Measurements from ENCODE around the gene FAM180A.
A peak's percentile ranks its signal among the peaks of the same experiment; 100 is the strongest.
"Not testable (repeated sequence)": the region's sequence is repeated elsewhere in the genome, so short reads cannot be mapped to it uniquely, and the experiment has no call there.

Gene FAM180A

DNA sequence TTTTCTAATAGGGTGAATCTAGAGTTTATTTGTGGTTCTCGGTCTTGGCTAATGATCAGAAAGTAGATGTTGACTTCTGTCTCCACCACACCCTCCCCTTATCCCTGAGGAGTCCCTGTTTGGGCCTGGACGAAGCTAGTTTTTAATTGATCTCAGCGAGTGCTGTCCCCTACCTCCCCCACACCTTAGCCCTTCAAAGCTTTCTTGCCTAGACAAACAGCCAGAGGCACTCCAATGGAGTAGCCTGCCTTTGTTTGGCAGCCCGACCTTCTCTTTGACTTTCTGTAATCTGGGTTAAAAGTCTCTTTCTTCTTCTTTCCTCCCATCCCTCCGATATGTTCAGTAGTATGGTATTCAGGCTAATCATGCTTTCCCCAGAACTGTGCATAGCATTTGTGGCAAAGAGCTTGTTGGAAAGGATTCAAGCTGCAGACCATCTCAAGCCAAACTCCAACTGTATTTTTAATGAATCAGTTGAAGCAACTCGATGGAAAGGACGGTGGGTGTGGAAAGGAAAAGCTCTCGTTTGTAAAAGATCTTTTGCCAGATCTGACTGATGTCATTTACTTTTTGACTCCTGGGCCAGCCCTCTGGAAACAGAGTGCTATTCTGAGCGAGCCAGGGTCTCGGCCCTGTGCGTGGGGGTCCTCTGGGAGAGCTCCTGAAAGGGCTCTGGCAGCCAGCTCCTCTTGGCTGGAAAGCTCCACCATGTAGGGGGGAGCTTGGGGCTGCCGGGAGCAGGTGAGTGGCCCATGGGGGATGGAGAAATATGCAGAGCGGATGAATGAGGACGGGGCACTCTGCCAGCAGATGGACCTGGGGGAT lies 4.5 kb downstream of the FAM180A start:
- Histone ChIP-seq H3K9ac (ENCODE audit: low read length in 5 of 5) (no peak overlapping the region), H3K9me3 (ENCODE audit: control insufficient read depth in 5 of 5, low read length in 5 of 5) (no peaks in the 10 kb centered on the region), H3K27me3 (ENCODE audit: control insufficient read depth in 5 of 5, insufficient read depth in 4 of 5, low read length in 5 of 5) (no peaks in the 10 kb centered on the region), H3K4me1 (ENCODE audit: control insufficient read depth in 5 of 5, insufficient read depth in 5 of 5, low read length in 5 of 5) (peaks cover 0 to 22% (median 14%) of the 10 kb centered on the region in 5 donors), H3K4me3 (ENCODE audit: low read depth in 1 of 5, low read length in 5 of 5) (peak overlapping the region in 1 of 5 donors; percentile 12), H3K27ac (ENCODE audit: low read depth, low read length) (peak overlapping the region; percentile 37), H3K36me3 (ENCODE audit: control insufficient read depth in 5 of 5, insufficient read depth in 5 of 5, low read length in 5 of 5) (no peaks in the 10 kb centered on the region)

- H3K4me3 ChIP-seq (ENCODE audit: low read depth in 1 of 5, low read length in 5 of 5): no peak overlapping the region
- peaks cover 0 to 13% (median 9%) of the 10 kb centered on the region in 5 donors for H3K4me1 ChIP-seq (ENCODE audit: control insufficient read depth in 5 of 5, insufficient read depth in 5 of 5, low read length in 5 of 5)
- no peak overlapping the region for H3K27ac ChIP-seq (ENCODE audit: low read depth, low read length)
- H3K9ac ChIP-seq (ENCODE audit: low read length in 5 of 5): no peak overlapping the region
- no peaks in the 10 kb centered on the region for H3K9me3 ChIP-seq (ENCODE audit: control insufficient read depth in 5 of 5, low read length in 5 of 5)
- H3K27me3 ChIP-seq (ENCODE audit: control insufficient read depth in 5 of 5, insufficient read depth in 4 of 5, low read length in 5 of 5): no peaks in the 10 kb centered on the region
- H3K36me3 ChIP-seq (ENCODE audit: control insufficient read depth in 5 of 5, insufficient read depth in 5 of 5, low read length in 5 of 5): no peaks in the 10 kb centered on the region
Measured at GRCh38 chr7:135742371-135742770, 6.2 kb downstream of the FAM180A start.

- no peak overlapping the region for H3K9ac ChIP-seq (ENCODE audit: low read length in 5 of 5)
- no peak overlapping the region for H3K27ac ChIP-seq (ENCODE audit: low read depth, low read length)
- no peak overlapping the region for H3K4me3 ChIP-seq (ENCODE audit: low read depth in 1 of 5, low read length in 5 of 5)
- no peaks in the 10 kb centered on the region for H3K36me3 ChIP-seq (ENCODE audit: control insufficient read depth in 5 of 5, insufficient read depth in 5 of 5, low read length in 5 of 5)
- no peaks in the 10 kb centered on the region for H3K27me3 ChIP-seq (ENCODE audit: control insufficient read depth in 5 of 5, insufficient read depth in 4 of 5, low read length in 5 of 5)
- no peaks in the 10 kb centered on the region for H3K9me3 ChIP-seq (ENCODE audit: control insufficient read depth in 5 of 5, low read length in 5 of 5)
- H3K4me1 ChIP-seq (ENCODE audit: control insufficient read depth in 5 of 5, insufficient read depth in 5 of 5, low read length in 5 of 5): peaks cover 0 to 13% (median 9%) of the 10 kb centered on the region in 5 donors
Measured at GRCh38 chr7:135741905-135742304, 6.7 kb downstream of the FAM180A start.

DNA sequence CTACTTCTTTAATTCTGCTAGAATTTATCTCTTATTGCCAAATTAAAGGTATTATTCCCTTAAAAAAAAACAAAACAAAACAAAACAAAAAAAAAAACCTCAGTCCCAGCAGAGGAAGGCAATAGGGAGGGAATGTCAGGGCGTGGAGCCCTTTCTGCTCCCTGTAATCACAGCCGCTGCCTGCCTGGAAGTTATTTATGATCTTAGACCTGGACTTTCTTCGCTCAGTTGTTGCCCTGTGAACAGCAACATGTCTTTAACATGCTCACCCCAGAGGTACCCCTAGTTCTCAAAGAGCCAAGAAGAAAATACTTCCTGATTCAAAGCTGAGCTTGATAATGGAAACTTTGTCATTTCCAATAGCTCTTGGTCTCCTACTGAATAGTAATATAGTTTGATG lies 7.7 kb downstream of the FAM180A start:
- no peaks in the 10 kb centered on the region for H3K27me3 ChIP-seq (ENCODE audit: control insufficient read depth in 5 of 5, insufficient read depth in 4 of 5, low read length in 5 of 5)
- H3K27ac ChIP-seq (ENCODE audit: low read depth, low read length): no peak overlapping the region
- no peak overlapping the region for H3K9ac ChIP-seq (ENCODE audit: low read length in 5 of 5)
- peaks cover 0 to 13% (median 9%) of the 10 kb centered on the region in 5 donors for H3K4me1 ChIP-seq (ENCODE audit: control insufficient read depth in 5 of 5, insufficient read depth in 5 of 5, low read length in 5 of 5)
- H3K9me3 ChIP-seq (ENCODE audit: control insufficient read depth in 5 of 5, low read length in 5 of 5): no peaks in the 10 kb centered on the region
- peaks cover 0 to 4% (median 0%) of the 10 kb centered on the region in 5 donors for H3K36me3 ChIP-seq (ENCODE audit: control insufficient read depth in 5 of 5, insufficient read depth in 5 of 5, low read length in 5 of 5)
- H3K4me3 ChIP-seq (ENCODE audit: low read depth in 1 of 5, low read length in 5 of 5): no peak overlapping the region

DNA sequence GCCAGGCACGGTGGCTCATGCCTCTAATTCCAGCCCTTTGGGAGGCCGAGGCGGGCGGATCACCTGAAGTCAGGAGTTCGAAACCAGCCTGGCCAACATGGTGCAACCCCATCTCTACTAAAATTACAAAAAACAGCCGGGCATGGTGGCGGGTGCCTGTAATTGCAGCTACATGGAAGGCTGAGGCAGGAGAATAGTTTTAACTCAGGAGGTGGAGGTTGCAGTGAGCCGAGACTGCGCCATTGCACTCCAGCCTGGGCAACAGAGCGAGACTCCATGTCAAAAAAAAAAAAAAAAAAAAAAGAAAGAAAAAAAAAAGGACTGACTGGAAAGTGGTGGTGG lies 11.3 kb downstream of the FAM180A start:
- H3K4me3 ChIP-seq (ENCODE audit: low read depth in 1 of 5, low read length in 5 of 5); H3K36me3 ChIP-seq (ENCODE audit: control insufficient read depth in 5 of 5, insufficient read depth in 5 of 5, low read length in 5 of 5); H3K27me3 ChIP-seq (ENCODE audit: control insufficient read depth in 5 of 5, insufficient read depth in 4 of 5, low read length in 5 of 5); H3K27ac ChIP-seq (ENCODE audit: low read depth, low read length); H3K9ac ChIP-seq (ENCODE audit: low read length in 5 of 5); H3K9me3 ChIP-seq (ENCODE audit: control insufficient read depth in 5 of 5, low read length in 5 of 5); H3K4me1 ChIP-seq (ENCODE audit: control insufficient read depth in 5 of 5, insufficient read depth in 5 of 5, low read length in 5 of 5): not testable (repeated sequence)

DNA sequence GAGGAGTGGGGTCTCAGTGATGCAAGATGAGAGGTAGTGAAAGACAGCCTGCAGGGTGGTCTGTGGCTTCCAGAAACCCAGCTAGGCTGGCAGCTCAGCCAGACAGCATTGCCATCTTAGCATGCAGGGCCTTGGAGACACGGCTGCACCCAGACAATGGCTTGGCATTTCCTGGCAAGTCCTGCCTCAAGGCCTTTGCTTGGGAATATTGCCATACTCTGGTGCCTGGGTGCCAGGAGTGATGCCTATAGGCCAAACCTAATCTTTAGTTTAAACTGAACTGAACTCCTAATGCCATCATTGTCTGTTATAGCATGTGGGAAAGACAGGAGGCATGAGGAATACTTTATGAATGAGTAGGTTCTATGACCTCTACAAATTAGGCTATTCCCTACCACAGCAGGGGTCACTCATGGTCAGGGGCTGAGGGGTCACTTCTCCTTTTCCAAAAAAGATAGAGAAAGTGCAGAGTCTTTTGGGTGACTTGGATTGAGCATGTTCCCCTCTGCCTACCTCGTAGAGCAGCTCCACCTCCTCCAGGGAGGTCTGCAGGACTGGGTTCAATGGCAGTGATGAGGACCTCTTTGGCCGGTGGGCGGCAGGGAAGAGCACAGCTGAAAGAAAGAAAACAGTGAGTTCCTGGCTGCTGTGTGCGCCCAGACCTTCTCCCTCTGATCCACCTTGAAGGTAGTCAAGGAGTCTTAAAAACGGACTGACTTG lies 11.9 kb downstream of the FAM180A start:
- Histone ChIP-seq H3K9ac (ENCODE audit: low read length in 5 of 5) (no peak overlapping the region), H3K27ac (ENCODE audit: low read depth, low read length) (no peak overlapping the region), H3K9me3 (ENCODE audit: control insufficient read depth in 5 of 5, low read length in 5 of 5) (no peaks in the 10 kb centered on the region), H3K4me3 (ENCODE audit: low read depth in 1 of 5, low read length in 5 of 5) (no peak overlapping the region), H3K36me3 (ENCODE audit: control insufficient read depth in 5 of 5, insufficient read depth in 5 of 5, low read length in 5 of 5) (peaks cover 0 to 4% (median 0%) of the 10 kb centered on the region in 5 donors), H3K4me1 (ENCODE audit: control insufficient read depth in 5 of 5, insufficient read depth in 5 of 5, low read length in 5 of 5) (no peaks in the 10 kb centered on the region), H3K27me3 (ENCODE audit: control insufficient read depth in 5 of 5, insufficient read depth in 4 of 5, low read length in 5 of 5) (no peaks in the 10 kb centered on the region)

- Histone ChIP-seq H3K4me1 (ENCODE audit: control insufficient read depth in 5 of 5, insufficient read depth in 5 of 5, low read length in 5 of 5) (no peaks in the 10 kb centered on the region), H3K9me3 (ENCODE audit: control insufficient read depth in 5 of 5, low read length in 5 of 5) (no peaks in the 10 kb centered on the region)
Measured at GRCh38 chr7:135734343-135734689, 14.3 kb downstream of the FAM180A start.

DNA sequence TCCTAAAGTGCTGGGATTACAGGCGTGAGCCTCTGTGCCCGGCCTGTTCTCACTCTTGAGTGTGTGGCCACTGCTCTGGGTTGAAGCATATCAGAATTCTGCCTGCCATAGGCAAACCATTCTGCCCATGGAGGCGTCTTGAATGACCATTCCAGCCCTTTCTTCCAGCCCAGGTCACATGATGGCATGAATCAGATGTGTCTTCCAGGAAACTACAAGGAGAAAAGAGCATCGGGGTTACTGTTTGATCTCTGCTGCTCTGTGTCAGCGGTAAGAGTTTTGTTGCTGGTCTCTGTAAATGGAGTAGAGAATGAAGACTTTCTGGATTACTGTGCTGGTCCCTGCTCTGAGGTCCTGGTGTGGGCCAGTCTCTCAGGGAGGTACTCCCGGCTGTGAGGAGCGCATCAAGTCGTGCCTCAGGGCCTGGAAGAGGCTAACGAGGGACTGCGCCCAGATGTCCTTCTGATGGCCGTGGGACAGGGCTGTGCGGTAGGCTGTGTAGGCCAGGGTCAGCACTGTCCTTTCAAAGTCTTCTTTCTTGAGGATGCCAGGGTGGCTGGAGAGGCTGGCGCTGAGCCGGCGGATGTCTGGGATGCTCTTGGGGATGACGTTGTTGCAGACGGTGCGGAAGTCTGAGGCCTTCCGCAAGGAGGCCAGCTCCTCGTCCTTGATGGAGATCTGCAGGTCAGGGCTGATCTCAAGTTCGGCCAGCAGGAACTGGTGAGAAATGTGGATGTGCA lies 14.8 kb downstream of the FAM180A start:
- no peaks in the 10 kb centered on the region for H3K27me3 ChIP-seq (ENCODE audit: control insufficient read depth in 5 of 5, insufficient read depth in 4 of 5, low read length in 5 of 5)
- no peaks in the 10 kb centered on the region for H3K9me3 ChIP-seq (ENCODE audit: control insufficient read depth in 5 of 5, low read length in 5 of 5)
- peaks cover 0 to 4% (median 0%) of the 10 kb centered on the region in 5 donors for H3K36me3 ChIP-seq (ENCODE audit: control insufficient read depth in 5 of 5, insufficient read depth in 5 of 5, low read length in 5 of 5)
- no peak overlapping the region for H3K4me3 ChIP-seq (ENCODE audit: low read depth in 1 of 5, low read length in 5 of 5)
- H3K9ac ChIP-seq (ENCODE audit: low read length in 5 of 5): no peak overlapping the region
- no peaks in the 10 kb centered on the region for H3K4me1 ChIP-seq (ENCODE audit: control insufficient read depth in 5 of 5, insufficient read depth in 5 of 5, low read length in 5 of 5)
- no peak overlapping the region for H3K27ac ChIP-seq (ENCODE audit: low read depth, low read length)

More at GRCh38 chr7:135734343-135734689, 14.3 kb downstream of the FAM180A start:
- H3K27me3 ChIP-seq (ENCODE audit: control insufficient read depth in 5 of 5, insufficient read depth in 4 of 5, low read length in 5 of 5): no peaks in the 10 kb centered on the region
- no peak overlapping the region for H3K27ac ChIP-seq (ENCODE audit: low read depth, low read length)
- H3K4me3 ChIP-seq (ENCODE audit: low read depth in 1 of 5, low read length in 5 of 5): no peak overlapping the region
- H3K36me3 ChIP-seq (ENCODE audit: control insufficient read depth in 5 of 5, insufficient read depth in 5 of 5, low read length in 5 of 5): peaks cover 0 to 4% (median 0%) of the 10 kb centered on the region in 5 donors
- H3K9ac ChIP-seq (ENCODE audit: low read length in 5 of 5): no peak overlapping the region

GRCh38 chr7:135731131-135731530 lies 17.5 kb downstream of the FAM180A start:
- Histone ChIP-seq H3K4me1 (ENCODE audit: control insufficient read depth in 5 of 5, insufficient read depth in 5 of 5, low read length in 5 of 5) (no peaks in the 10 kb centered on the region), H3K9ac (ENCODE audit: low read length in 5 of 5) (no peak overlapping the region), H3K4me3 (ENCODE audit: low read depth in 1 of 5, low read length in 5 of 5) (no peak overlapping the region), H3K36me3 (ENCODE audit: control insufficient read depth in 5 of 5, insufficient read depth in 5 of 5, low read length in 5 of 5) (no peaks in the 10 kb centered on the region), H3K27me3 (ENCODE audit: control insufficient read depth in 5 of 5, insufficient read depth in 4 of 5, low read length in 5 of 5) (no peaks in the 10 kb centered on the region), H3K9me3 (ENCODE audit: control insufficient read depth in 5 of 5, low read length in 5 of 5) (no peaks in the 10 kb centered on the region), H3K27ac (ENCODE audit: low read depth, low read length) (no peak overlapping the region)

GRCh38 chr7:135729230-135729629 lies 19.4 kb downstream of the FAM180A start:
- H3K9me3 ChIP-seq (ENCODE audit: control insufficient read depth in 5 of 5, low read length in 5 of 5): no peaks in the 10 kb centered on the region
- H3K27me3 ChIP-seq (ENCODE audit: control insufficient read depth in 5 of 5, insufficient read depth in 4 of 5, low read length in 5 of 5): no peaks in the 10 kb centered on the region
- H3K4me1 ChIP-seq (ENCODE audit: control insufficient read depth in 5 of 5, insufficient read depth in 5 of 5, low read length in 5 of 5): no peaks in the 10 kb centered on the region
- no peaks in the 10 kb centered on the region for H3K36me3 ChIP-seq (ENCODE audit: control insufficient read depth in 5 of 5, insufficient read depth in 5 of 5, low read length in 5 of 5)
- H3K9ac ChIP-seq (ENCODE audit: low read length in 5 of 5): no peak overlapping the region
- no peak overlapping the region for H3K4me3 ChIP-seq (ENCODE audit: low read depth in 1 of 5, low read length in 5 of 5)
- no peak overlapping the region for H3K27ac ChIP-seq (ENCODE audit: low read depth, low read length)

All from subcutaneous abdominal adipose tissue (tissue), 5 donors.